Measurements from ENCODE around the gene UTP14C.
A peak's percentile ranks its signal among the peaks of the same experiment; 100 is the strongest.
"Not testable (repeated sequence)": the region's sequence is repeated elsewhere in the genome, so short reads cannot be mapped to it uniquely, and the experiment has no call there.

Gene UTP14C

DNA sequence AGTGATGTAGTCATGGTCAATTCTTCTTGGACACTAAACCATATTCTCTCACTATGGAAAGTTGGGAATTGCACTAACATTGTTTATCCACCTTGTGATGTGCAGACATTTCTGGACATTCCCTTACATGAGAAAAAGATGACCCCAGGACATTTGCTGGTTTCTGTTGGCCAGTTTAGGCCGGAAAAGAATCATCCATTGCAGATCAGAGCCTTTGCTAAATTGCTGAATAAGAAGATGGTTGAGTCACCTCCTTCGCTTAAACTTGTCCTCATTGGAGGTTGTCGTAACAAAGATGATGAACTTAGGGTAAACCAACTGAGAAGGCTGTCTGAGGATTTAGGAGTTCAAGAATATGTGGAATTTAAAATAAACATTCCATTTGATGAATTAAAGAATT is at the start of gene UTP14C:
Gene UTP14C (plus strand): TSS at position 211 of the 400 bp plus-strand sequence. CDS start 4,114 bp downstream, outside the sequence.
- no peak for DNase-seq

DNA sequence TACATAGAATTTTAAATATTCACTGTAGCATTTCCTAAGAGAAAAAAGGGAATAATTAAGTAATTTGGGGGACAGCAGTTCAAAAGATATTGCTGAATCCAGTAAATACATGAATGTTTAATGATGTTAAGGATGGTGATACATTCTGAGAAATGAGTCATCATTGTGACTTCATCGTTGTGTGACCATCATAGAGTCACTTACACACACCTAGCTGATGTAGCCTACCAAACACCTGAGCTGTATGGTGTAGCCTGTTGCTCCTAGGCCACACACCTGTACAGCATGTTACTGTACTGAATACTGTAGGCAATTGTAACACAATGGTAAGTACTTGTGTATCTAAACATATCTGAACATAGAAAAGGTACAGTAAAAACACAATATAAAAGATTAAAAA is 48.1 kb upstream of the UTP14C start:
- no peak for DNase-seq

- DNase-seq, result no peak
Measured at GRCh38 chr13:51976890-51977289, 47.6 kb upstream of the UTP14C start.

- no peak for DNase-seq
Measured at GRCh38 chr13:51977625-51978024, 46.9 kb upstream of the UTP14C start.

DNA sequence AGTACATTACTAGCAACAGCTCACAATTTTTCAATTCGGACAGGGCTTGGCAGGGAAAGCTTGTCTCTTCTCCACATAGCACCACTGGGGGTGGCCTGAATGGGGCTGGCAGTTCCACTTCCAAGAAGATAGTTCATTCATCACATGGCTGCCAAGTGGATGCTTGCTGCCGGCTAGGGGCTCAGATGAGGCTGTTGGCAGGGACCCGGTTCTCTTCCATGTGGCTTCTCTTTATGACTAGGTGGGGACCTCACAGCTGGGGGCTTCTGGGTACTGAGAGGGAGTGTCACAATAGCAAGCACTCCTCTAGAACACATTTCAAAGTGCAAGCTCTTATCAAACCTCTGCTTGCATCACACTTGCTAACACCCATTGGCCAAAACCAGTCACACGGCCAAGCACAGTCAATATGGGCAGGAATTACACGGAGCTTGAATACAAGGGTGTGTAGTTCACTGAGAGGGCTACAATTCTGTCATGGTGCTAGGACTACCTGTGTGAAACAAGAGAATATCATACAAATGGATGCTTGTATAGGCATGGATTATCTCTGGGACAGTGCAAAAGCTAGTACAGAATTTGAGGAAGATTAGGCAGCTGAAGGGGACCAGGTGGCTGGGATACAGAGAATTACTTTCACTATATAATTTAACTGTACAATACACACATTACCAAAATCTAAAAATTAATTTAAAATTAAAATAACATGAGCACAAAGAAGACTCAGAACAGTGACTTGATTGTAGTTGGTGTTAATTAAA is 45.5 kb upstream of the UTP14C start:
- no peak for DNase-seq

- DNase-seq, result no peak
Measured at GRCh38 chr13:51980908-51981307, 43.6 kb upstream of the UTP14C start.

DNA sequence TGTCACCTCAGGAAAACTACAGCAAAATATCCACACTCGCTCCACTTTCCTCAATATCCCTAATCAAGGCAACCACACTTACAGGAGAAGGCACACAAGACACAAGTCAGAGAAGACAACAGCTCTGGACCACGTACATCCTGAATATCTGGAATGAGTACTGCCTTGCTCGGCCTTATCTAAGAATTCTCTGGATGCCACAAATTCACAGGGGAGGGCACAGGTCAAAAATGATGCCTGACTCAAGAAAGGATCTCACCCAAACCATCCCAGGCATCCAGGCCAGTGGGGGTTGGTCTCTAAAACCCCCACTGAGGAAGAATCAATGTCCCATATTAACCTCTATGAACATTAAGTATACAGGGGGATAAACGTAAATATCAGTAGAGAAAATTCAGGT is 43.1 kb upstream of the UTP14C start:
- DNase-seq, result no peak

- not testable (repeated sequence) for DNase-seq
Measured at GRCh38 chr13:51983292-51983691, 41.2 kb upstream of the UTP14C start.

GRCh38 chr13:51984904-51985303 is 39.6 kb upstream of the UTP14C start:
- not testable (repeated sequence) for DNase-seq

DNA sequence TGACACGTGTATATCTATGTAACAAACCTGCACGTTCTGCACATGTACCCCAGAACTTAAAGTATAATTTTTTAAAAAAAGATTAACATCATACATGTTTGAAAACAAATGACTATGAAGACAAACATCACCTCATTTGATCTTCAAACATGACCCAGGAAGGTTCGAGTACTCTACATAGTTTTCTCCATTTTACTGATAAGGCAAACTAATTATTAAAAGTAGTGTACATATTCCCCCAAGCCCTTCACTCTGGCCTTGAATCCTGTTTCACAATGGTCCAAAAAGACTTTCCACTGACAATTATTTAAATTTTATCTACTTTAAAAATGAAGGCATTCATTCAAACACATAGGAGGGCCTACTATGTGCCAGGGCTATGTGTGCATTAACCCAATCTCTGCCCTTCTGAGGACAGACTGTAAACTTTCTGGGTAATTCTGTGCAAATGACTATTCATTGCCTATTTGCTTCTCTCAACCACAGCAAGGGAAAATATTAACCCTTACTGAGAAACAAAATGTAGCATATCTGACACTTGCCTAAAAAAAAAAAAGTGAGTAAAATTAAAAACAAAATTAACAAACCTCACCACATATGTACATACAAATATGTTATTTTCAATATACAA is 35.4 kb upstream of the UTP14C start:
- no peak for DNase-seq

- DNase-seq, result no peak
Measured at GRCh38 chr13:51993713-51994112, 30.8 kb upstream of the UTP14C start.

DNA sequence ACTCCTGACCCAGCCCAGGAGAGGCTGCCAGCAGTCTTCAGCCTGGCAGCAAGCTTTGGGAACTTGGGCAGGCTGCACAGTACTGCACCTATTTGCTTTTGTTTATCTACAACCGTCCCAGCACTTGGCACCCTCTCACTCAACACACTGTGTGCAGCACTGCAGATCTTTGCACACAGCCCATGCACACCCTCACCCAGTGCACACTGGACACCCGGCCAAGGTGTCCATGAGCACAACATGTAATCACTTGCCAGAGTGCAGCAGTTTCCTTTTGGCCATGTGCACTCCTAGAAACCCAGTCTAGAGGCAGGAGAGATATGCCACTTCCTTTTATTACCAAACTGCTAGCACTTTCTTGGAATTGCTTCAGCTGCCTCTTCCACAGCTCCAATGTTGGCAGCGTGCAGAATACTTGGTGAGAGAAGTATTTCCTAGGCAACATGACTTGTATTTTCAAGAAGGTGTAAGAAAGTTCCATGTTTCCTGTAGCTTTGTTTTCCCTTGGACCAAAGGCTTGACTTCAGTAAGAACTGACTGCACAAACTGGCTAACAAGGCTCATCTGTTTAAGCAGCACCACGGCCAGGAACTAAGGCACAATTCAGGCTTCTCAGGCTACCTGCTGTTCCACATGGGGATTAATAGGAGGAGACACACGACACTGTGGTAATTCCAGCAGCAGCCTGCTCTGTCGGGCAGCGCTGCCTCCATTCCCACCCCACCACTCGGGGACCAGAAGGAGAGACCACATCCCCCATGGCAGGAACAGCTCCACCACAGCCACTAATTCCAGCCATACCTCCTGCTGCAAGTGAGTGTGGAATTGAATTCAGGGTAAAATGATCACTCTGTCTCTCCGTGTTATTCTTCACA is 28.6 kb upstream of the UTP14C start:
- DNase-seq, result peak; percentile 42

GRCh38 chr13:51996641-51997040 is 27.9 kb upstream of the UTP14C start:
- DNase-seq, result no peak

DNA sequence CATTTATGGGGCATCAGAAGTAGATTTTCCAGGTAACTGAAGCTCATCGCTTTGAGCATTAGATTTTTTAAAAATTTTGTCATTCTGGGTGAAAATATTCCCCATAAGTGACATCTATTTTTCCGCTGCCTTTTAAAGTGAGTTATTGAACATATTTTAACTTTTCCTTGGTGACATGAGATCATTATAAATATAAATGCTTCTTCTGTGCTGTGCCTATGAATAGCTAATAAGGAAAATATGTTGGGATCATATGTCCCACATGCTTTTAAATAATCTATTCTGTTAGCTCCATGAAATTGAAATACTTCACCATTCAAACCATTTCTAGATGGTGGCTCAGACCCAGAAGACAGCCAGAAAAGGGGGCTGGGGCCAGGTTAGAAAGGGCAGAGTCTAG is 27.3 kb upstream of the UTP14C start:
- DNase-seq, result no peak

DNA sequence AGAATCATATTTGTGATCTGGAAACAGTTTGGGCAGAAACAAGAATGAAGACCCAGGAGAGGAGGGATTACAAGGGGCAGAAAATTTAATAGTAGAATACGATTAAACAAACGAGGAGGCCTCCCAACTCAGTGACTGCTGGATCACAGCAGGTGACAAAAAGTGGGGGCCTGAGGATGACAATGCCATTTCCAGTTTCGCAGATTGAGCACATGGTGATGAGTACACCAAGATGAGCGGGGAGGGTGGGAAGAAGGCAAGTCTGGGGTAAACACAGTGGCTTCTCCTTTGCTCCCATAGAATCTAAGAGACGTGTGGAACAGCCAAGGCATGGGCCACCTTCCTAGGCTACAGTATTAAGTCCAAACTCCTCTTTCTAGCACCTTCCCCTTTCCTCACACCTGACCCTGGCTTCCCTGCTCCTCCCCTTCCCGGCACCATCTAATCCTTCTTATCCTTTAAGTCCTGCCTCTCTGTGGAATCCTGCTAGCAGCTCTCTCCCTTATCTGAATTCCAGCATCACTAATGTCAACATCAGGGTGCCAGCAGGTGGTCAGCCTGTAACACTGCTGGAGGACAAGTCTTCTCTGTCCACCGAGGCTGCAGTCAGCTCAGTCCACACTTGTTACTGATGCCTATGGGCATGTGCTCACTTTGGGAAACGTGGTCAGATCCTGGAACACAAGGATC is 26.7 kb upstream of the UTP14C start:
- DNase-seq, result no peak

DNA sequence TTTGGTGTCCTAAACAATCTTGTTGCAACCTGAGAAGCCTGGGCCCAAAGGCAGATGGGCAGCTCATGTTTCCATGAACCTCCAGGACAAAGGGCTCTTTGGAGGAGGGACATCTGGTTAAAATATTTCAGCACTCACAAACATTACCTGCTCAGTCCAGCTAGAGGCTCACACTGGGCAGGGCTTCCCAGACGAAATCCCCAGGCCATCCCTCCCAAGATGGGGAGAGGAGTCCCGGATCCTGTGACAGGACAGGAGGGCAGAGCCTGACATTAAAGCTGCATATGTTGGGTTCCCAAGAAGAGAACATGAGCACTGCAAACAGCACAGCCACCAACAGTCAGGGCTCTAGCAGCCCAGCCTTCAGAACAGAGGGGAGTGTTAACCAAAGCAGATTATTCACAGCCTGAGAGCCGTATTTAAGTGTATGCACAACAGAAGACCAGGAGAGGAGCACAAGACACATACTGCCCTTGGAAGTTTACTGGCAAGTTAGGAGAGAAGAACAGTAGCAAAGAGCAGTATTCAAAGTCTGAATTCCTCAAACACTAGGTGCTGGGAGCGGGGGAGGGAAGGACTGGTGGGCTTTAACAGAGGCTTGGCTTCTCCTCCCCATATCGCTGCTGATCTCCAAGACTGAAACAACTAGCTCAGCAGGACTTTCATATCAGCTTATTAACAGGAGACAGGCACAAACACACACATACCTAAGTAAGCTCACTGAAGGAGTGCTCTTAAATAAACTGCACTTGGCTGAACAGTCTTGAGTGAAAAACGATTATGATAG is 25.6 kb upstream of the UTP14C start:
- DNase-seq, result no peak

- peak; percentile 44 for DNase-seq
Measured at GRCh38 chr13:51999510-51999911, 25.0 kb upstream of the UTP14C start.

DNA sequence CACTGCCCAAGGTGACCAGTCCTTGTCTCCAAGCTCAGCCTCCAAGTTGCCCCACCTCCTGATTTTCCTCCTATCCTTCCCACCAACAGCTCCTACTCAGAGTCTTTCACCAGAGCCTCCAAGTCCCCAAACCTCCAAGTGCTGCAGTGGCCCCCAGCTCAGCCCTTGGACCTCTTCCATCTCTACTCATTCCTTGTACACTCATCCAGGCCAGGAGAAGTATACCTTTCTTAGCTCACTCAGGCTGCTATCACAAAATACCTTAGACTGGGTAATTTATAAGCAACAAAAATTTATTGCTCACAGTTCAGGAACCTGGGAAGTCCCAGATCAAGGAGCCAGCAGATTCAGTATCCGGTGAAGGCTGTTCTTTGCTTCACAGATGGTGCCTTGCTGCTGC is 24.6 kb upstream of the UTP14C start:
- no peak for DNase-seq

DNA sequence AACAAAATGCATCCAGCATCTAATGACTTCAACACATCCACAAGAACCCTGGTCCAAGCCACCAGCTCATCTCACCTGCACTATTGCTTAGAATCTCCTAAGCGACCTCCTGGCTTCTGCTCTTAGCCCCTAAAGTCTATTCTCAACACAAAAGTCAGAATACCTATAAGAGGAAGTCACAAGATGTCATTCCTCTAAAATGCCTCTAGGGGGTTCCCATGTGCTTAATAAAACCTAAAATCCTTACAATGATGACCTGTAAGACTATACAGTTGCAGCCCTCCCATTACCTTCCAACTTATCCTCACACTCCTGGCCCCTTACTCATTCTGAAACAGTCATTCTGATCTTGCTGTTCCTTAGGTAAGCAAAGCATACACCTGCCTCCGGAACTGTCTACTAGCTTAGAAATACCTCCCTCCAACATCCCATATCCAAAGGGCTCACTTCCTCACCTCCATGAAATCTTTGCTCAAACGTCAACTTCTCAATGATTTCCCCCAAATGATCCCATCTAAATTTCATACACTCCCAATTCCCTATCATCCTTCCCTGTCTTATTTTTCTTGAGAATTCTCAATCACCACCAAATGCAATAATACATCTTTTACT is 23.3 kb upstream of the UTP14C start:
- DNase-seq, result no peak

GRCh38 chr13:52002361-52002760 is 22.1 kb upstream of the UTP14C start:
- DNase-seq, result no peak

DNA sequence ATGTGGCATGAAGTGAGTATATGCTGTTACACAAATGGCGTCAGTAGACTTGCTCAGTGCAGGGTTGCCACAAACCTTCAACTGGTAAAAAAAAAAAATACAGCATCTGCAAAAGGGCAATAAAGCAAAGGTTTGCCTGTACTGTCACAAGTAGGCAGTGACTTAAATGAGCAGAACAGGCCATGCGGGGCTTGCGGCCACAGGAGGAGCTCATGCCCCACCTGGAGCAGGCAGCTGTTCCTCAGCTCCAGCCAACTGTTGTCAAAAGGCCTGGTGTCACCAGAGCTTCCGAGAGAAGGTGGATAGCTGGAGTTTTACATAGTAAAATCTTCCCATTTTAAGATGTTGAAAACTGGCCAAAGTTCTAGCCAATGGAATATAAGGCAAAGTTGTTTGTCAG is 20.9 kb upstream of the UTP14C start:
- DNase-seq, result no peak

Data from right hindlimb (tissue), 1 donor.